A549 (cell line): ENCODE measurements around the gene APC2.

Experiments used
- CEBPB ChIP-seq, 2 experiments: fragments of >200 bp in 1 of 2; sonication (Bioruptor Twin) in 1 of 2; formaldehyde crosslinking in 1 of 2; IDR thresholded peaks; 2 replicates each; pipeline ENCODE4 v1.6.1; 2012 to 2016
- EP300 ChIP-seq, 2 experiments: fragments of >200 bp; sonication (Bioruptor Twin); formaldehyde crosslinking; IDR thresholded peaks; 2 replicates in 1 of 2; 3 replicates in 1 of 2; pipeline ENCODE4 v1.6.1; 2016 to 2017
- HDAC2 ChIP-seq: fragments of 200-600 bp; sonication (generic); IDR thresholded peaks from 2 replicates; pipeline ENCODE4 v1.6.1; 2016
- JUNB ChIP-seq: fragments of >200 bp; sonication (Bioruptor Twin); formaldehyde crosslinking; IDR thresholded peaks from 2 replicates; pipeline ENCODE4 v1.6.1; 2016
- KDM1A ChIP-seq: fragments of 200-600 bp; sonication (generic); IDR thresholded peaks from 2 replicates; pipeline ENCODE4 v1.6.1; 2016; ENCODE audit warnings: low read depth, mild to moderate bottlenecking
- KDM5A ChIP-seq: fragments of 200-600 bp; sonication (generic); IDR thresholded peaks from 2 replicates; pipeline ENCODE4 v1.6.1; 2016; ENCODE audit warnings: antibody characterized with exemption, mild to moderate bottlenecking
- MYC ChIP-seq: IDR thresholded peaks from 2 replicates; pipeline ENCODE4 v1.6.1; 2012; ENCODE audit warnings: mild to moderate bottlenecking, inconsistent platforms, low read length, improper control_type of control experiment, borderline replicate concordance
- POLR2A ChIP-seq: IDR thresholded peaks from 2 replicates; pipeline ENCODE4 v1.6.1; 2012; ENCODE audit warnings: mild to moderate bottlenecking, low read length
- SMC3 ChIP-seq: fragments of >200 bp; sonication (Bioruptor Twin); formaldehyde crosslinking; IDR thresholded peaks from 3 replicates; pipeline ENCODE4 v1.6.1; 2018; ENCODE audit warnings: inconsistent platforms
- ZSCAN20 ChIP-seq: fragments of 250-450 bp; sonication (Bioruptor Pico); IDR thresholded peaks from 2 replicates; pipeline ENCODE4 v1.8.0; 2022; ENCODE audit warnings: mild to moderate bottlenecking, moderate library complexity
- TF ChIP-seq, protein P1 (sequence below): fragments of >200 bp; sonication (Bioruptor Twin); formaldehyde crosslinking; IDR thresholded peaks from 3 replicates; pipeline ENCODE4 v1.5.1; 2016
- TF ChIP-seq, protein P2 (sequence below): IDR thresholded peaks from 2 replicates; pipeline ENCODE4 v1.6.1; 2012; ENCODE audit warnings: low read depth, borderline replicate concordance
- TF ChIP-seq, protein P3 (sequence below): IDR thresholded peaks from 2 replicates; pipeline ENCODE4 v1.6.1; 2012
- TF ChIP-seq, protein P4 (sequence below): fragments of 200-600 bp; sonication (generic); IDR thresholded peaks from 2 replicates; pipeline ENCODE4 v1.6.1; 2016; ENCODE audit warnings: antibody characterized with exemption, mild to moderate bottlenecking, moderate library complexity

DNA sequence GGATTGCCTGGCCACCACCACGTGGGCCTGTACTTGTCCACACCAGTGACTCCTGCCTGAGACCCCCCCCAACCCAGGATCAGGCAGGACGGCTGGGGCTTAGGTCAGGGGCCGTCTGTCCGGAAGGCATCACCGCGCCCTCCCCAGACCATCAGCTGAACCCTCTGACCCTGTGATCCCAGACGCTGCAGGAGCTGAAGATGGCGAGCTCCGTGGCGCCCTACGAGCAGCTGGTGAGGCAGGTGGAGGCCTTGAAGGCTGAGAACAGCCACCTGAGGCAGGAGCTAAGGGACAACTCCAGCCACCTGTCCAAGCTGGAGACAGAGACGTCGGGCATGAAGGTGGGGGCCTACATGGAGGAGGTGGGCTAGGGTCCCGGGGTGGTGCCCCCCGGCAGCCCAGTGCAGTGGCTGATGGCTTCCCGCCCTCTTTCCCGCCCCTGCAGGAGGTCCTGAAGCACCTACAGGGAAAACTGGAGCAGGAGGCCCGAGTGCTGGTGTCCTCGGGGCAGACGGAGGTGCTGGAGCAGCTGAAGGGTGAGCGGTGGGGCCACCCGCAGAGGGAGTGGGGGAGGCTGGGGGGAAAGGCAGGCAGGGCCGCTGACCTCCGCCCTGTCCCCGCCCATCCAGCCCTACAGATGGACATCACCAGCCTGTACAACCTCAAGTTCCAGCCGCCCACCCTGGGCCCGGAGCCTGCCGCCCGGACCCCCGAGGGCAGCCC, 3.0 kb downstream of the APC2 start:
- TF ChIP-seq, protein P1, sequence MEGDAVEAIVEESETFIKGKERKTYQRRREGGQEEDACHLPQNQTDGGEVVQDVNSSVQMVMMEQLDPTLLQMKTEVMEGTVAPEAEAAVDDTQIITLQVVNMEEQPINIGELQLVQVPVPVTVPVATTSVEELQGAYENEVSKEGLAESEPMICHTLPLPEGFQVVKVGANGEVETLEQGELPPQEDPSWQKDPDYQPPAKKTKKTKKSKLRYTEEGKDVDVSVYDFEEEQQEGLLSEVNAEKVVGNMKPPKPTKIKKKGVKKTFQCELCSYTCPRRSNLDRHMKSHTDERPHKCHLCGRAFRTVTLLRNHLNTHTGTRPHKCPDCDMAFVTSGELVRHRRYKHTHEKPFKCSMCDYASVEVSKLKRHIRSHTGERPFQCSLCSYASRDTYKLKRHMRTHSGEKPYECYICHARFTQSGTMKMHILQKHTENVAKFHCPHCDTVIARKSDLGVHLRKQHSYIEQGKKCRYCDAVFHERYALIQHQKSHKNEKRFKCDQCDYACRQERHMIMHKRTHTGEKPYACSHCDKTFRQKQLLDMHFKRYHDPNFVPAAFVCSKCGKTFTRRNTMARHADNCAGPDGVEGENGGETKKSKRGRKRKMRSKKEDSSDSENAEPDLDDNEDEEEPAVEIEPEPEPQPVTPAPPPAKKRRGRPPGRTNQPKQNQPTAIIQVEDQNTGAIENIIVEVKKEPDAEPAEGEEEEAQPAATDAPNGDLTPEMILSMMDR, result no peak
- TF ChIP-seq POLR2A (no peak), HDAC2 (no peak), EP300 (IDR thresholded peaks at IDR 0.05) (no peak), KDM5A (no peak), ZSCAN20 (CRISPR knock-in tag) (no peak), SMC3 (no peak), JUNB (no peak), MYC (no peak), CEBPB (IDR thresholded peaks at IDR 0.05) (no peak), KDM1A (no peak)
- TF ChIP-seq, protein P2, sequence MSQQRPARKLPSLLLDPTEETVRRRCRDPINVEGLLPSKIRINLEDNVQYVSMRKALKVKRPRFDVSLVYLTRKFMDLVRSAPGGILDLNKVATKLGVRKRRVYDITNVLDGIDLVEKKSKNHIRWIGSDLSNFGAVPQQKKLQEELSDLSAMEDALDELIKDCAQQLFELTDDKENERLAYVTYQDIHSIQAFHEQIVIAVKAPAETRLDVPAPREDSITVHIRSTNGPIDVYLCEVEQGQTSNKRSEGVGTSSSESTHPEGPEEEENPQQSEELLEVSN, result 0 out of 2 replicates have a peak, but pooled peaks have one; percentile 22
- TF ChIP-seq, protein P3, sequence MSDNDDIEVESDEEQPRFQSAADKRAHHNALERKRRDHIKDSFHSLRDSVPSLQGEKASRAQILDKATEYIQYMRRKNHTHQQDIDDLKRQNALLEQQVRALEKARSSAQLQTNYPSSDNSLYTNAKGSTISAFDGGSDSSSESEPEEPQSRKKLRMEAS, result no peak
- TF ChIP-seq, protein P4, sequence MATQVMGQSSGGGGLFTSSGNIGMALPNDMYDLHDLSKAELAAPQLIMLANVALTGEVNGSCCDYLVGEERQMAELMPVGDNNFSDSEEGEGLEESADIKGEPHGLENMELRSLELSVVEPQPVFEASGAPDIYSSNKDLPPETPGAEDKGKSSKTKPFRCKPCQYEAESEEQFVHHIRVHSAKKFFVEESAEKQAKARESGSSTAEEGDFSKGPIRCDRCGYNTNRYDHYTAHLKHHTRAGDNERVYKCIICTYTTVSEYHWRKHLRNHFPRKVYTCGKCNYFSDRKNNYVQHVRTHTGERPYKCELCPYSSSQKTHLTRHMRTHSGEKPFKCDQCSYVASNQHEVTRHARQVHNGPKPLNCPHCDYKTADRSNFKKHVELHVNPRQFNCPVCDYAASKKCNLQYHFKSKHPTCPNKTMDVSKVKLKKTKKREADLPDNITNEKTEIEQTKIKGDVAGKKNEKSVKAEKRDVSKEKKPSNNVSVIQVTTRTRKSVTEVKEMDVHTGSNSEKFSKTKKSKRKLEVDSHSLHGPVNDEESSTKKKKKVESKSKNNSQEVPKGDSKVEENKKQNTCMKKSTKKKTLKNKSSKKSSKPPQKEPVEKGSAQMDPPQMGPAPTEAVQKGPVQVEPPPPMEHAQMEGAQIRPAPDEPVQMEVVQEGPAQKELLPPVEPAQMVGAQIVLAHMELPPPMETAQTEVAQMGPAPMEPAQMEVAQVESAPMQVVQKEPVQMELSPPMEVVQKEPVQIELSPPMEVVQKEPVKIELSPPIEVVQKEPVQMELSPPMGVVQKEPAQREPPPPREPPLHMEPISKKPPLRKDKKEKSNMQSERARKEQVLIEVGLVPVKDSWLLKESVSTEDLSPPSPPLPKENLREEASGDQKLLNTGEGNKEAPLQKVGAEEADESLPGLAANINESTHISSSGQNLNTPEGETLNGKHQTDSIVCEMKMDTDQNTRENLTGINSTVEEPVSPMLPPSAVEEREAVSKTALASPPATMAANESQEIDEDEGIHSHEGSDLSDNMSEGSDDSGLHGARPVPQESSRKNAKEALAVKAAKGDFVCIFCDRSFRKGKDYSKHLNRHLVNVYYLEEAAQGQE, result no peak
